Panc1 (cell line): ENCODE results near the gene LYZL1. TPM values are rescaled to one million over a fixed set of nuclear protein-coding genes. Genes with fewer than 3 reads are reported as not detected.

Experiments
- ATAC-seq: fragments of 200-7000 bp; cut with Tn5 transposase; 2 replicates; pipeline ENCODE4 v1.9.1; 2020; ENCODE audit warnings: mild to moderate bottlenecking, moderate library complexity
- BruUV-seq: library from RNA; stranded (reverse); fragments of 400-500 nt; replicated peaks from 2 replicates; lab custom pipeline; 2021; lab: Mats Ljungman, UMichigan
- CTCF ChIA-PET: fragments of 300-600 bp; sonication (Branson Sonifier 250); formaldehyde crosslinking; loops from one replicate; lab custom pipeline; 2022; ENCODE audit warnings: antibody characterized with exemption; lab: Charles Lee
- POLR2A ChIA-PET: fragments of 300-600 bp; sonication (Branson Sonifier 250); formaldehyde crosslinking; loops from one replicate; lab custom pipeline; 2022; ENCODE audit warnings: antibody characterized with exemption; lab: Charles Lee
- DNase-seq: peaks from one replicate; pipeline ENCODE4 v3.0.0-alpha.2; 2010; ENCODE audit warnings: low read depth, low spot score
- H3K27ac ChIP-seq: 2 replicates; pipeline ENCODE4 v1.5.1; 2011; ENCODE audit warnings: mild to moderate bottlenecking, low read length, inconsistent platforms
- H3K27me3 ChIP-seq: fragments of 200-500 bp; sonication (Bioruptor generic); 2 replicates; pipeline ENCODE4 v1.6.0; 2014; ENCODE audit warnings: low read length, inconsistent platforms; ENCODE audit not compliant: control insufficient read depth, insufficient read depth
- H3K36me3 ChIP-seq: fragments of 200-500 bp; sonication (Bioruptor generic); 2 replicates; pipeline ENCODE4 v1.5.1; 2014; ENCODE audit warnings: inconsistent platforms, mild to moderate bottlenecking, low read length, moderate library complexity; ENCODE audit not compliant: control insufficient read depth, insufficient read depth
- H3K4me1 ChIP-seq: 2 replicates; pipeline ENCODE4 v1.5.1; 2011; ENCODE audit warnings: inconsistent platforms, mild to moderate bottlenecking, low read length, moderate library complexity; ENCODE audit not compliant: control insufficient read depth, insufficient read depth
- H3K4me3 ChIP-seq, 2 experiments: 2 replicates each; pipeline ENCODE4 v1.5.1; 2011 to 2012; ENCODE audit warnings: low read depth in 2 of 2, low read length in 2 of 2, mild to moderate bottlenecking in 2 of 2, inconsistent platforms in 1 of 2, moderate library complexity in 1 of 2
- H3K9me3 ChIP-seq: fragments of 200-500 bp; sonication (Bioruptor generic); 2 replicates; pipeline ENCODE4 v1.5.1; 2014; ENCODE audit warnings: low read depth, mild to moderate bottlenecking, inconsistent platforms, low read length, moderate library complexity; ENCODE audit not compliant: control insufficient read depth, insufficient read depth
- CTCF ChIP-seq: fragments of 450-650 bp; IDR thresholded peaks from 2 replicates; pipeline ENCODE4 v1.5.1; 2017; ENCODE audit warnings: mild to moderate bottlenecking
- POLR2AphosphoS5 ChIP-seq: IDR thresholded peaks from 2 replicates; pipeline ENCODE4 v1.6.1; 2012; ENCODE audit warnings: mild to moderate bottlenecking, low read depth, low read length, moderate library complexity
- SIN3A ChIP-seq: IDR thresholded peaks from 2 replicates; pipeline ENCODE4 v1.6.1; 2012; ENCODE audit warnings: low read depth, mild to moderate bottlenecking, low read length, moderate library complexity, borderline replicate concordance; ENCODE audit not compliant: insufficient read depth
- TCF7L2 ChIP-seq: IDR thresholded peaks from 2 replicates; pipeline ENCODE4 v1.6.1; 2011; ENCODE audit warnings: mild to moderate bottlenecking, low read depth, low read length, inconsistent platforms
- in situ Hi-C: cut with HindIII; loops from 2 replicates; pipeline ENCODE4 v1.10.0; 2016; ENCODE audit warnings: low sequenced_read_pairs, low pct_unique_long_range_greater_than_20kb
- intact Hi-C: fragments of 100-400 bp; cut with micrococcal nuclease; formaldehyde crosslinking; loops from one replicate; pipeline ENCODE4 v1.10.0; 2022; ENCODE audit not compliant: unreplicated experiment
- total RNA-seq: library from RNA; stranded (reverse); gene quantifications from one replicate; pipeline ENCODE4 v1.2.1, GENCODE V29; 2021; ENCODE audit not compliant: unreplicated experiment
- TF ChIP-seq, protein P1 (sequence below), 2 experiments: IDR thresholded peaks; 2 replicates each; pipeline ENCODE4 v1.6.1; 2011 to 2012; ENCODE audit warnings: low read depth in 2 of 2, control low read depth in 1 of 2, low read length in 1 of 2, mild to moderate bottlenecking in 1 of 2, moderate library complexity in 1 of 2; ENCODE audit not compliant: insufficient read depth in 1 of 2

The LYZL1 gene
- total RNA-seq, 1 experiment from 2014 or later: not detected

DNA sequence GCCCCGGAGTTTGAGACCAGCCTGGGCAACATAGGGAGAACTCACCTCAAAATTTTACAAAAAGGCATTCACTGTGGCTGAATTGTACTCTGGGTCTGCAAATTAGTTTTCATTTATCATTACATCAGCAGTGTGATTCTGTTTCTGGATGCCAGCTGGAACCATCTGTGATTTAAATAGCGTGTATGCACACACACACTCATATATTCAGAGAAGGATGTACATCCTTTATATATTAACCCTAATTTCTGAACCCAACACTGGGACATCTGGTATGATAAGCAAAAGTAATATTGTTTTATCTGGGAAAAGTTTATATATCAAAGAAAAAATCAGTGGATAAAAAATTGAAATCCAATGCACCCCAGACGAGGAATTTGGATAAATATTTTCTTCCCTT lies 33.8 kb upstream of the LYZL1 start:
- Histone ChIP-seq H3K27me3 (no peaks in the 10 kb centered on the region), H3K36me3 (no peaks in the 10 kb centered on the region), H3K4me3 (no peak overlapping the region), H3K4me1 (peaks cover 17% of the 10 kb centered on the region), H3K27ac (peak overlapping the region; percentile 52; the same call in 1 of the 2 replicates), H3K9me3 (no peaks in the 10 kb centered on the region)
- no peak for DNase-seq
- CTCF ChIA-PET: no interaction called here
- BruUV-seq: no TSS peak
- intact Hi-C loops: no loop called here
- ATAC-seq: no peak
- POLR2A ChIA-PET: no interaction called here
- in situ Hi-C loops: no loop called here
- TF ChIP-seq TCF7L2 (no peak), SIN3A (no peak), POLR2AphosphoS5 (no peak), CTCF (no peak)
- TF ChIP-seq, protein P1, sequence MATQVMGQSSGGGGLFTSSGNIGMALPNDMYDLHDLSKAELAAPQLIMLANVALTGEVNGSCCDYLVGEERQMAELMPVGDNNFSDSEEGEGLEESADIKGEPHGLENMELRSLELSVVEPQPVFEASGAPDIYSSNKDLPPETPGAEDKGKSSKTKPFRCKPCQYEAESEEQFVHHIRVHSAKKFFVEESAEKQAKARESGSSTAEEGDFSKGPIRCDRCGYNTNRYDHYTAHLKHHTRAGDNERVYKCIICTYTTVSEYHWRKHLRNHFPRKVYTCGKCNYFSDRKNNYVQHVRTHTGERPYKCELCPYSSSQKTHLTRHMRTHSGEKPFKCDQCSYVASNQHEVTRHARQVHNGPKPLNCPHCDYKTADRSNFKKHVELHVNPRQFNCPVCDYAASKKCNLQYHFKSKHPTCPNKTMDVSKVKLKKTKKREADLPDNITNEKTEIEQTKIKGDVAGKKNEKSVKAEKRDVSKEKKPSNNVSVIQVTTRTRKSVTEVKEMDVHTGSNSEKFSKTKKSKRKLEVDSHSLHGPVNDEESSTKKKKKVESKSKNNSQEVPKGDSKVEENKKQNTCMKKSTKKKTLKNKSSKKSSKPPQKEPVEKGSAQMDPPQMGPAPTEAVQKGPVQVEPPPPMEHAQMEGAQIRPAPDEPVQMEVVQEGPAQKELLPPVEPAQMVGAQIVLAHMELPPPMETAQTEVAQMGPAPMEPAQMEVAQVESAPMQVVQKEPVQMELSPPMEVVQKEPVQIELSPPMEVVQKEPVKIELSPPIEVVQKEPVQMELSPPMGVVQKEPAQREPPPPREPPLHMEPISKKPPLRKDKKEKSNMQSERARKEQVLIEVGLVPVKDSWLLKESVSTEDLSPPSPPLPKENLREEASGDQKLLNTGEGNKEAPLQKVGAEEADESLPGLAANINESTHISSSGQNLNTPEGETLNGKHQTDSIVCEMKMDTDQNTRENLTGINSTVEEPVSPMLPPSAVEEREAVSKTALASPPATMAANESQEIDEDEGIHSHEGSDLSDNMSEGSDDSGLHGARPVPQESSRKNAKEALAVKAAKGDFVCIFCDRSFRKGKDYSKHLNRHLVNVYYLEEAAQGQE (IDR thresholded peaks at IDR 0.05; ENCODE audit: insufficient read depth in 1 of 2, low read depth in 2 of 2, low read length in 1 of 2): no peak

- Histone ChIP-seq H3K9me3 (no peaks in the 10 kb centered on the region), H3K27ac (peak overlapping the region; percentile 67), H3K27me3 (no peaks in the 10 kb centered on the region), H3K36me3 (no peaks in the 10 kb centered on the region), H3K4me3 (no peak overlapping the region), H3K4me1 (peaks cover 17% of the 10 kb centered on the region)
- no peak for ATAC-seq
- no TSS peak for BruUV-seq
- in situ Hi-C loops (no loop called here), intact Hi-C loops (no loop called here)
- TF ChIP-seq POLR2AphosphoS5 (no peak), TCF7L2 (no peak), SIN3A (no peak), CTCF (no peak)
- TF ChIP-seq, protein P1 (IDR thresholded peaks at IDR 0.05; ENCODE audit: insufficient read depth in 1 of 2, low read depth in 2 of 2, low read length in 1 of 2): no peak
- DNase-seq: no peak
- CTCF ChIA-PET: no interaction called here
- POLR2A ChIA-PET: no interaction called here
These were observed 32.9 kb upstream of the LYZL1 start for GRCh38 chr10:29256019-29256418.
